HepG2 (cell line): ENCODE results near the gene MTIF3. TPM values are rescaled to one million over a fixed set of nuclear protein-coding genes. Genes with fewer than 3 reads are reported as not detected.

Experiments used
- EHMT2 ChIP-seq: fragments of 200-600 bp; sonication (generic); IDR thresholded peaks from 2 replicates; pipeline ENCODE4 v1.7.0; 2017; ENCODE audit warnings: antibody characterized with exemption, low read depth, low read length, borderline replicate concordance
- KMT2A ChIP-seq: sonication (generic); formaldehyde crosslinking; IDR thresholded peaks from 2 replicates; pipeline ENCODE4 v1.4.0; 2020; ENCODE audit warnings: missing genetic modification reagents
- NCOA2 ChIP-seq: sonication (generic); formaldehyde crosslinking; IDR thresholded peaks from 2 replicates; pipeline ENCODE4 v1.8.0; 2022; ENCODE audit warnings: inconsistent platforms
- PRMT3 ChIP-seq: sonication (generic); formaldehyde crosslinking; IDR thresholded peaks from 2 replicates; pipeline ENCODE4 v1.8.1; 2022; ENCODE audit warnings: low read depth, mild to moderate bottlenecking, moderate library complexity, missing genetic modification reagents, borderline replicate concordance
- RARG ChIP-seq: sonication (generic); formaldehyde crosslinking; IDR thresholded peaks from 2 replicates; pipeline ENCODE4 v1.4.0; 2020; ENCODE audit warnings: low read depth, mild to moderate bottlenecking, missing genetic modification reagents
- SP4 ChIP-seq: sonication (generic); formaldehyde crosslinking; IDR thresholded peaks from 2 replicates; pipeline ENCODE4 v1.8.1; 2023; ENCODE audit warnings: mild to moderate bottlenecking, missing genetic modification reagents
- TAF1 ChIP-seq: sonication (generic); formaldehyde crosslinking; IDR thresholded peaks from 2 replicates; pipeline ENCODE4 v1.4.0; 2020; ENCODE audit warnings: missing genetic modification reagents
- ZFX ChIP-seq: sonication (generic); formaldehyde crosslinking; IDR thresholded peaks from 2 replicates; pipeline ENCODE4 v1.4.0; 2020; ENCODE audit warnings: mild to moderate bottlenecking, low read depth, missing genetic modification reagents, moderate library complexity
- ZKSCAN8 ChIP-seq: IDR thresholded peaks from 2 replicates; pipeline ENCODE4 v1.6.1; 2016; ENCODE audit warnings: borderline replicate concordance, missing genetic modification reagents, missing compliant biosample characterization
- ZMYM4 ChIP-seq: sonication (generic); formaldehyde crosslinking; IDR thresholded peaks from 2 replicates; pipeline ENCODE4 v1.8.1; 2023; ENCODE audit warnings: mild to moderate bottlenecking, missing genetic modification reagents
- ZNF564 ChIP-seq: sonication (generic); formaldehyde crosslinking; IDR thresholded peaks from 2 replicates; pipeline ENCODE4 v1.8.1; 2023; ENCODE audit warnings: mild to moderate bottlenecking, missing genetic modification reagents
- ZNF652 ChIP-seq: IDR thresholded peaks from 2 replicates; pipeline ENCODE4 v1.6.1; 2016; ENCODE audit warnings: low read depth, borderline replicate concordance
- ZSCAN25 ChIP-seq: sonication (generic); formaldehyde crosslinking; IDR thresholded peaks from 2 replicates; pipeline ENCODE4 v1.8.0; 2022; ENCODE audit warnings: mild to moderate bottlenecking, missing genetic modification reagents
- ZSCAN29 ChIP-seq: sonication (generic); formaldehyde crosslinking; conservative IDR thresholded peaks from 2 replicates; pipeline ENCODE4 v1.4.0; 2020; ENCODE audit warnings: mild to moderate bottlenecking, missing genetic modification reagents
- polyA plus RNA-seq, 8 experiments: library from polyadenylated mRNA; depleted of rRNA in 3 of 8; stranded (reverse) in 7 of 8; unstranded in 1 of 8; fragments of >200 nt; fragmentation: Illumina TruSeq in 4 of 8; extraction: Trizol in 4 of 8; gene quantifications; 2 replicates each; pipeline versions ENCODE4 v1.2.1 to v1.2.3, GENCODE V29; 2011 to 2016; ENCODE audit warnings: low read depth in 4 of 8, missing spikeins in 1 of 8, mixed read lengths in 1 of 8; ENCODE audit not compliant: insufficient read depth in 1 of 8
- total RNA-seq, 5 experiments: library from RNA; depleted of rRNA; stranded (reverse); fragments of >200 nt; fragmentation: Illumina TruSeq; extraction: Trizol; gene quantifications; 2 replicates each; pipeline ENCODE4 v1.2.3, GENCODE V29; 2016; ENCODE audit warnings: low read depth in 1 of 5
- TF ChIP-seq, protein P1 (sequence below): sonication (generic); formaldehyde crosslinking; IDR thresholded peaks from 2 replicates; pipeline ENCODE4 v1.5.0; 2020; ENCODE audit warnings: mild to moderate bottlenecking, missing genetic modification reagents, borderline replicate concordance
- TF ChIP-seq, protein P2 (sequence below): sonication (generic); formaldehyde crosslinking; IDR thresholded peaks from 2 replicates; pipeline ENCODE4 v1.8.1; 2023; ENCODE audit warnings: mild to moderate bottlenecking, inconsistent platforms, moderate library complexity, missing genetic modification reagents, borderline replicate concordance
- TF ChIP-seq, protein P3 (sequence below): IDR thresholded peaks from 2 replicates; pipeline ENCODE4 v1.6.1; 2016; ENCODE audit warnings: mild to moderate bottlenecking, missing biosample characterization, missing genetic modification reagents
- TF ChIP-seq, protein P4 (sequence below): sonication (generic); formaldehyde crosslinking; IDR thresholded peaks from 2 replicates; pipeline ENCODE4 v1.4.0; 2020; ENCODE audit warnings: missing genetic modification reagents
- TF ChIP-seq, protein P5 (sequence below): sonication (generic); formaldehyde crosslinking; IDR thresholded peaks from 2 replicates; pipeline ENCODE4 v1.4.0; 2020; ENCODE audit warnings: missing genetic modification reagents

The MTIF3 gene
- total and polyA plus RNA-seq, 2 of the 13 experiments (the other 11 are each of a cell fraction or from before 2014, with no cell fraction given) = 33.7 to 40.6 TPM

DNA sequence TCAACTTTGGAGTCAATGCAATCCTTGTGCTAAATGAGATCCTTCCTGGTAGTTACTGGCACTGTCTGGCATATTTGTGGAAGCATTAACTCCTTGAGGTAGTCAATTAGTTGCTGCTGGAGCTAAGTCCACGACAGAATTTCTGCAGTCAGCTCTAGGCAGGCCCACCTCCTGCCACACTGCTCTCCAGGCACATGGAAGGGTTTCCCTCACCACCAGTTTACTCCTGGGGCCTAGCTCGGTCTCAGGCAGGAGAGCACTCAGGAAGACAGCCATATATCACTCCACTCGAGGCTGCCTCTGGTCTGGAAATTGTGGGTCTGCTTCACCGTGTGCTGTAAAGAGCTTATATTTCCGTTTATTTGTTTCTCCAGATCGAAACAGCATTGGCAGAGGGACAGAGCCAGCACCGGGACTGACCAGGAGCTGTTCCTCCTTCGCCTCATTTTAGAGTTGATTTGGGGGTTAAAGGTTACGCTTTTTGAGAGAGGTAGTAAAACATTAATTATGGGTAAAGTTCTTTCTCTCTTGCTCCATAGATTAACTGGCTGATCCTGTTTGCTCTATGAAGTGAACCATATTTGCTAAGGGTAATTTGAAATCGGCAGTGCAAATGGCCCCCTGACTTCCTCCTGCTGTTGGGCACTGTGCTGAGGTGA, 46.5 kb downstream of the MTIF3 start (continued):
- TF ChIP-seq, protein P1, sequence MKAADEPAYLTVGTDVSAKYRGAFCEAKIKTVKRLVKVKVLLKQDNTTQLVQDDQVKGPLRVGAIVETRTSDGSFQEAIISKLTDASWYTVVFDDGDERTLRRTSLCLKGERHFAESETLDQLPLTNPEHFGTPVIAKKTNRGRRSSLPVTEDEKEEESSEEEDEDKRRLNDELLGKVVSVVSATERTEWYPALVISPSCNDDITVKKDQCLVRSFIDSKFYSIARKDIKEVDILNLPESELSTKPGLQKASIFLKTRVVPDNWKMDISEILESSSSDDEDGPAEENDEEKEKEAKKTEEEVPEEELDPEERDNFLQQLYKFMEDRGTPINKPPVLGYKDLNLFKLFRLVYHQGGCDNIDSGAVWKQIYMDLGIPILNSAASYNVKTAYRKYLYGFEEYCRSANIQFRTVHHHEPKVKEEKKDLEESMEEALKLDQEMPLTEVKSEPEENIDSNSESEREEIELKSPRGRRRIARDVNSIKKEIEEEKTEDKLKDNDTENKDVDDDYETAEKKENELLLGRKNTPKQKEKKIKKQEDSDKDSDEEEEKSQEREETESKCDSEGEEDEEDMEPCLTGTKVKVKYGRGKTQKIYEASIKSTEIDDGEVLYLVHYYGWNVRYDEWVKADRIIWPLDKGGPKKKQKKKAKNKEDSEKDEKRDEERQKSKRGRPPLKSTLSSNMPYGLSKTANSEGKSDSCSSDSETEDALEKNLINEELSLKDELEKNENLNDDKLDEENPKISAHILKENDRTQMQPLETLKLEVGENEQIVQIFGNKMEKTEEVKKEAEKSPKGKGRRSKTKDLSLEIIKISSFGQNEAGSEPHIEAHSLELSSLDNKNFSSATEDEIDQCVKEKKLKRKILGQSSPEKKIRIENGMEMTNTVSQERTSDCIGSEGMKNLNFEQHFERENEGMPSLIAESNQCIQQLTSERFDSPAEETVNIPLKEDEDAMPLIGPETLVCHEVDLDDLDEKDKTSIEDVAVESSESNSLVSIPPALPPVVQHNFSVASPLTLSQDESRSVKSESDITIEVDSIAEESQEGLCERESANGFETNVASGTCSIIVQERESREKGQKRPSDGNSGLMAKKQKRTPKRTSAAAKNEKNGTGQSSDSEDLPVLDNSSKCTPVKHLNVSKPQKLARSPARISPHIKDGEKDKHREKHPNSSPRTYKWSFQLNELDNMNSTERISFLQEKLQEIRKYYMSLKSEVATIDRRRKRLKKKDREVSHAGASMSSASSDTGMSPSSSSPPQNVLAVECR (CRISPR knock-in tag) = peak; percentile 31; the same call in 1 of the 2 replicates
- TF ChIP-seq ZNF564 (CRISPR knock-in tag) = peak; percentile 50; the same call in 1 of the 2 replicates
- peak; percentile 19; the same call in 1 of the 2 replicates for TF ChIP-seq NCOA2 (CRISPR knock-in tag)
- TF ChIP-seq RARG (CRISPR knock-in tag) = no peak
- TF ChIP-seq, protein P2, sequence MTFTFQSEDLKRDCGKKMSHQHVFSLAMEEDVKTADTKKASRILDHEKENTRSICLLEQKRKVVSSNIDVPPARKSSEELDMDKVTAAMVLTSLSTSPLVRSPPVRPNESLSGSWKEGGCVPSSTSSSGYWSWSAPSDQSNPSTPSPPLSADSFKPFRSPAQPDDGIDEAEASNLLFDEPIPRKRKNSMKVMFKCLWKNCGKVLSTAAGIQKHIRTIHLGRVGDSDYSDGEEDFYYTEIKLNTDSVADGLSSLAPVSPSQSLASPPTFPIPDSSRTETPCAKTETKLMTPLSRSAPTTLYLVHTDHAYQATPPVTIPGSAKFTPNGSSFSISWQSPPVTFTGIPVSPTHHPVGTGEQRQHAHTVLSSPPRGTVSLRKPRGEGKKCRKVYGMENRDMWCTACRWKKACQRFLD (CRISPR knock-in tag) = peak; percentile 61; the same call in 1 of the 2 replicates
- peak; percentile 80 for TF ChIP-seq ZMYM4 (CRISPR knock-in tag)
- TF ChIP-seq PRMT3 (CRISPR knock-in tag) = peak; percentile 57; the same call in 1 of the 2 replicates
- TF ChIP-seq, protein P3, sequence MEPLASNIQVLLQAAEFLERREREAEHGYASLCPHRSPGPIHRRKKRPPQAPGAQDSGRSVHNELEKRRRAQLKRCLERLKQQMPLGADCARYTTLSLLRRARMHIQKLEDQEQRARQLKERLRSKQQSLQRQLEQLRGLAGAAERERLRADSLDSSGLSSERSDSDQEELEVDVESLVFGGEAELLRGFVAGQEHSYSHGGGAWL (CRISPR knock-in tag) = no peak
- TF ChIP-seq ZFX (CRISPR knock-in tag) = peak; percentile 95
- 0 out of 2 replicates have a peak, but pooled peaks have one; percentile 48 for TF ChIP-seq ZSCAN25 (CRISPR knock-in tag)
- TF ChIP-seq ZNF652 = peak; percentile 59
- 0 out of 2 replicates have a peak, but pooled peaks have one; percentile 28 for TF ChIP-seq ZSCAN29 (CRISPR knock-in tag)
- TF ChIP-seq, protein P4, sequence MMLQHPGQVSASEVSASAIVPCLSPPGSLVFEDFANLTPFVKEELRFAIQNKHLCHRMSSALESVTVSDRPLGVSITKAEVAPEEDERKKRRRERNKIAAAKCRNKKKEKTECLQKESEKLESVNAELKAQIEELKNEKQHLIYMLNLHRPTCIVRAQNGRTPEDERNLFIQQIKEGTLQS (CRISPR knock-in tag) = no peak
- peak; percentile 32; the same call in 1 of the 2 replicates for TF ChIP-seq TAF1 (CRISPR knock-in tag)
- TF ChIP-seq, protein P5, sequence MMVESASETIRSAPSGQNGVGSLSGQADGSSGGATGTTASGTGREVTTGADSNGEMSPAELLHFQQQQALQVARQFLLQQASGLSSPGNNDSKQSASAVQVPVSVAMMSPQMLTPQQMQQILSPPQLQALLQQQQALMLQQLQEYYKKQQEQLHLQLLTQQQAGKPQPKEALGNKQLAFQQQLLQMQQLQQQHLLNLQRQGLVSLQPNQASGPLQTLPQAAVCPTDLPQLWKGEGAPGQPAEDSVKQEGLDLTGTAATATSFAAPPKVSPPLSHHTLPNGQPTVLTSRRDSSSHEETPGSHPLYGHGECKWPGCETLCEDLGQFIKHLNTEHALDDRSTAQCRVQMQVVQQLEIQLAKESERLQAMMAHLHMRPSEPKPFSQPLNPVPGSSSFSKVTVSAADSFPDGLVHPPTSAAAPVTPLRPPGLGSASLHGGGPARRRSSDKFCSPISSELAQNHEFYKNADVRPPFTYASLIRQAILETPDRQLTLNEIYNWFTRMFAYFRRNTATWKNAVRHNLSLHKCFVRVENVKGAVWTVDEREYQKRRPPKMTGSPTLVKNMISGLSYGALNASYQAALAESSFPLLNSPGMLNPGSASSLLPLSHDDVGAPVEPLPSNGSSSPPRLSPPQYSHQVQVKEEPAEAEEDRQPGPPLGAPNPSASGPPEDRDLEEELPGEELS (CRISPR knock-in tag) = peak; percentile 25
- 0 out of 2 replicates have a peak, but pooled peaks have one; percentile 24 for TF ChIP-seq EHMT2
- TF ChIP-seq SP4 (CRISPR knock-in tag) = 0 out of 2 replicates have a peak, but pooled peaks have one; percentile 22
- 0 out of 2 replicates have a peak, but pooled peaks have one; percentile 29 for TF ChIP-seq KMT2A
- no peak for TF ChIP-seq ZKSCAN8 (CRISPR knock-in tag)
